GM12878 (cell line): ENCODE data around the gene CD58. TPM values are rescaled to one million over a fixed set of nuclear protein-coding genes. Genes with fewer than 3 reads are reported as not detected.

Experiments used
- ATAC-seq: fragments of 200-7000 bp; cut with Tn5 transposase; 3 replicates; pipeline ENCODE4 v1.9.1; 2020; ENCODE audit warnings: mild to moderate bottlenecking, moderate library complexity
- BruUV-seq: library from RNA; stranded (reverse); fragments of 400-500 nt; replicated peaks from 2 replicates; lab custom pipeline; 2021; lab: Mats Ljungman, UMichigan
- CTCF ChIA-PET: fragments of 300-600 bp; sonication (Branson Sonifier 250); formaldehyde crosslinking; extraction: SDS; loops from one replicate; lab custom pipeline; 2021; ENCODE audit warnings: inconsistent platforms; lab: Yijun Ruan, JAX
- POLR2A ChIA-PET: fragments of 350-600 bp; formaldehyde crosslinking; extraction: SDS; loops from one replicate; lab custom pipeline; 2021; ENCODE audit warnings: inconsistent platforms; lab: Charles Lee
- RAD21 ChIA-PET: fragments of 300-600 bp; sonication (Branson Sonifier 250); formaldehyde crosslinking; loops from one replicate; lab custom pipeline; 2023; ENCODE audit warnings: antibody characterized with exemption; ENCODE audit not compliant: unreplicated experiment; lab: Charles Lee
- SMC1A ChIA-PET: fragments of 300-600 bp; sonication (Branson Sonifier 250); formaldehyde crosslinking; loops from one replicate; lab custom pipeline; 2023; ENCODE audit not compliant: unreplicated experiment, uncharacterized antibody; lab: Charles Lee
- DNase-seq: peaks from one replicate; pipeline ENCODE4 v3.0.0-alpha.2; 2011; ENCODE audit warnings: low read depth, low spot score
- FAIRE-seq: peaks from 3 replicates; lab custom pipeline; 2011; peaks lifted over from hg19 to GRCh38; lab: Jason Lieb, UNC
- H2AFZ ChIP-seq: 2 replicates; pipeline ENCODE4 v1.6.0; 2011; ENCODE audit warnings: low read depth, low read length, control low read depth; ENCODE audit not compliant: control insufficient read depth
- H3K27ac ChIP-seq: 2 replicates; pipeline ENCODE4 v1.5.1; 2011; ENCODE audit warnings: control low read depth; ENCODE audit not compliant: control insufficient read depth, insufficient read depth
- H3K27me3 ChIP-seq, 2 experiments: replicated peaks in 1 of 2; 2 replicates each; pipeline versions ENCODE4 v1.6.0 to v1.6.1; 2011; ENCODE audit warnings: low read length in 1 of 2; ENCODE audit not compliant: control insufficient read depth in 2 of 2, insufficient read depth in 2 of 2
- H3K36me3 ChIP-seq, 2 experiments: 2 replicates each; pipeline ENCODE4 v1.5.1; 2011; ENCODE audit warnings: low read length in 1 of 2; ENCODE audit not compliant: control insufficient read depth in 2 of 2, insufficient read depth in 2 of 2
- H3K4me1 ChIP-seq: 2 replicates; pipeline ENCODE4 v1.6.1; 2011; ENCODE audit warnings: mild to moderate bottlenecking, low read length, moderate library complexity, mixed read lengths; ENCODE audit not compliant: control insufficient read depth, insufficient read depth
- H3K4me2 ChIP-seq: 2 replicates; pipeline ENCODE4 v1.6.0; 2011; ENCODE audit warnings: control low read depth; ENCODE audit not compliant: control insufficient read depth, insufficient read depth
- H3K4me3 ChIP-seq: fragments of 200-600 bp; sonication (generic); 2 replicates; pipeline ENCODE4 v1.5.1; 2016
- H3K79me2 ChIP-seq: 2 replicates; pipeline ENCODE4 v1.6.0; 2011; ENCODE audit warnings: low read length; ENCODE audit not compliant: control insufficient read depth, insufficient read depth
- H3K9ac ChIP-seq: 2 replicates; pipeline ENCODE4 v1.8.0; 2011; ENCODE audit warnings: low read length, control low read depth, mixed read lengths; ENCODE audit not compliant: control insufficient read depth, insufficient read depth
- H3K9me3 ChIP-seq: replicated peaks from 3 replicates; pipeline ENCODE4 v1.5.1; 2011; ENCODE audit warnings: mild to moderate bottlenecking, low read length; ENCODE audit not compliant: control insufficient read depth, insufficient read depth
- H4K20me1 ChIP-seq: 2 replicates; pipeline ENCODE4 v1.6.0; 2011; ENCODE audit not compliant: control insufficient read depth, insufficient read depth
- MTA2 ChIP-seq: fragments of 450-650 bp; IDR thresholded peaks from 2 replicates; pipeline ENCODE4 v1.6.1; 2016; ENCODE audit warnings: low read depth, mild to moderate bottlenecking, moderate library complexity
- PML ChIP-seq: IDR thresholded peaks from 2 replicates; pipeline ENCODE4 v1.6.1; 2012; ENCODE audit warnings: low read length, inconsistent platforms
- POLR2AphosphoS2 ChIP-seq: IDR thresholded peaks from 2 replicates; pipeline ENCODE4 v1.6.1; 2011; ENCODE audit warnings: low read depth, mild to moderate bottlenecking, low read length, improper control_type of control experiment, moderate library complexity
- POLR2AphosphoS5 ChIP-seq: IDR thresholded peaks from 2 replicates; pipeline ENCODE4 v1.6.1; 2011; ENCODE audit warnings: mild to moderate bottlenecking, low read length, inconsistent platforms
- PRDM15 ChIP-seq: fragments of 450-650 bp; formaldehyde crosslinking; IDR thresholded peaks from 2 replicates; pipeline ENCODE4 v1.4.0; 2020; ENCODE audit warnings: mild to moderate bottlenecking, moderate library complexity
- RB1 ChIP-seq: fragments of 450-650 bp; formaldehyde crosslinking; IDR thresholded peaks from 2 replicates; pipeline ENCODE4 v1.6.1; 2017; ENCODE audit warnings: mild to moderate bottlenecking, borderline replicate concordance
- SIN3A ChIP-seq: IDR thresholded peaks from 2 replicates; pipeline ENCODE4 v1.6.1; 2012; ENCODE audit warnings: low read depth, low read length, improper control_type of control experiment
- TCF3 ChIP-seq: IDR thresholded peaks from 2 replicates; pipeline ENCODE4 v1.6.1; 2012; ENCODE audit warnings: low read depth, mild to moderate bottlenecking, low read length, borderline replicate concordance; ENCODE audit not compliant: insufficient read depth
- ZNF622 ChIP-seq: fragments of 450-650 bp; IDR thresholded peaks from 2 replicates; pipeline ENCODE4 v1.6.1; 2017; ENCODE audit warnings: mild to moderate bottlenecking, inconsistent platforms
- WGBS: methylation state at CpG from one replicate; pipeline ENCODE4 v1.1.6; 2016; ENCODE audit warnings: low lambda C conversion rate; ENCODE audit not compliant: insufficient replicate concordance, insufficient coverage; ENCODE audit errors: missing lambda C conversion rate; 5-methylcytosine and 5-hydroxymethylcytosine counted together
- in situ Hi-C: fragments of 300-500 bp; cut with MboI; formaldehyde crosslinking; loops from 9 replicates; pipeline ENCODE4 v1.14.3; 2018; ENCODE audit warnings: mixed read lengths
- intact Hi-C: fragments of 100-400 bp; cut with micrococcal nuclease; formaldehyde crosslinking; loops from one replicate; pipeline ENCODE4 v1.14.2; 2022; ENCODE audit not compliant: unreplicated experiment
- polyA plus RNA-seq, 11 experiments: library from polyadenylated mRNA; depleted of rRNA in 4 of 11; unstranded in 6 of 11; stranded (reverse) in 5 of 11; fragments of >200 nt; fragmentation: Nextera tagmentation in 4 of 11; fragmentation: Illumina TruSeq in 1 of 11; extraction: Ambion mirVana in 4 of 11; extraction: Trizol in 1 of 11; gene quantifications; 1 replicate in 1 of 11; 2 replicates in 10 of 11; pipeline versions ENCODE4 v1.2.1 to v1.2.3, GENCODE V29; 2011 to 2016; ENCODE audit warnings: inconsistent platforms in 2 of 11, missing spikeins in 2 of 11, low read depth in 1 of 11
- total RNA-seq, 4 experiments: library from RNA; depleted of rRNA in 3 of 4; stranded (reverse); fragments of >200 nt in 3 of 4; fragmentation: Illumina TruSeq in 1 of 4; extraction: Trizol in 1 of 4; gene quantifications; 2 replicates each; pipeline versions ENCODE4 v1.2.1 to v1.2.3, GENCODE V29; 2013 to 2021
- TF ChIP-seq, protein P1 (sequence below): IDR thresholded peaks from 2 replicates; pipeline ENCODE4 v1.6.1; 2011; ENCODE audit warnings: mild to moderate bottlenecking, low read depth, low read length, moderate library complexity; ENCODE audit not compliant: insufficient replicate concordance
- TF ChIP-seq, protein P2 (sequence below): fragments of 450-650 bp; IDR thresholded peaks from 2 replicates; pipeline ENCODE4 v1.6.1; 2018; ENCODE audit warnings: borderline replicate concordance, mild to moderate bottlenecking; ENCODE audit not compliant: partially characterized antibody

CD58 gene
- total and polyA plus RNA-seq, 10 of the 15 experiments (the other 5 are each of a cell fraction or from before 2014, with no cell fraction given) = 70.4 to 252 (median 129) TPM

DNA sequence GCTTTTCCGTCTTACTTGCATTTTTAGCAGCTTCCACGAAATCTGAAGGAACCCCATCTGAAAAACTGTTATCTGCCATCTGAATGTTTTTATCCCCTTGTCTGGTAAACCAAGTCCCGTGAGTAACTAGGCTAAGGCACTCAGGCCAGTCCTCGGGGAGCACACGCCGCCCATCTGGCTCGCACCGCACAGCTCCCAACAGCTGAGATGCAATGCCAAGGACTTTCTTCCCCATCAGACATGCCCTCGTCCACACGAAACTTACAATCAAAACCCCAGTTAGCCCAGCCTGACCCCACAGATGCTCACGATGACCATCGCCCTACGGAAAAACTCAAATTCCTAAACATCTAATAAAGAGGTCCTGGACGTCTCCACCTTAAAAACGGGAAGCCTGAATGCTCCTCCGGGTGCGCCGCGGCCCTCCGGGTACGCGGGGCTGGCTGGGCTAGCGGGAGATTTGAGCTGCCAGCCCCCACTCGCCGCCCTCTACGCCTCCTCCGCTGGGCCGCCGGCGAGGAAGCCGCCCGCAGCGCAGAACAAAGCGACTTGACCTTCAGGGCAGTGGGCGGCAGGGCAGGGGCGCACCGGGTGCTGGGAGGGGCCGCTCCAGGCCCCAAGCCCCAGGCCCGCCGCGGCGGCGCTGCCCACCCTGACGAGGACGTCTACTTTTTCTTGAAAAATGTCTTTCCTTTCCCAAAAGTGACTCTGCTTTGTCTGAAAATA, 36.6 kb downstream of the CD58 start (continued):
- TF ChIP-seq PRDM15 (CRISPR knock-in tag) (no peak), POLR2AphosphoS2 (peak; percentile 13; the same call in 1 of the 2 replicates), POLR2AphosphoS5 (peak; percentile 32; the same call in 1 of the 2 replicates)

GRCh38 chr1:116533429-116533820, 37.4 kb downstream of the CD58 start:
- no peak for DNase-seq
- Histone ChIP-seq H3K4me1 (peaks cover 3% of the 10 kb centered on the region; the same call in 1 of the 2 replicates), H4K20me1 (no peaks in the 10 kb centered on the region), H3K9ac (no peak overlapping the region), H3K9me3 (no peaks in the 10 kb centered on the region; the same call in none of the 3 replicates), H3K79me2 (peaks cover 14% of the 10 kb centered on the region), H3K4me3 (no peak overlapping the region), H3K4me2 (no peak overlapping the region), H2AFZ (no peak overlapping the region), H3K27ac (no peak overlapping the region), H3K36me3 (peaks cover 21 to 66% of the 10 kb centered on the region in 2 experiments), H3K27me3 (no peaks in the 10 kb centered on the region)
- ChIA-PET SMC1A (interaction anchor here (0.7 kb wide), 1 partner anchor 1069 kb away, joined by 4 read pairs; no protein-coding TSS in a partner anchor), CTCF (no interaction called here), RAD21 (no interaction called here), POLR2A (no interaction called here)
- BruUV-seq = no TSS peak
- TF ChIP-seq, protein P1, sequence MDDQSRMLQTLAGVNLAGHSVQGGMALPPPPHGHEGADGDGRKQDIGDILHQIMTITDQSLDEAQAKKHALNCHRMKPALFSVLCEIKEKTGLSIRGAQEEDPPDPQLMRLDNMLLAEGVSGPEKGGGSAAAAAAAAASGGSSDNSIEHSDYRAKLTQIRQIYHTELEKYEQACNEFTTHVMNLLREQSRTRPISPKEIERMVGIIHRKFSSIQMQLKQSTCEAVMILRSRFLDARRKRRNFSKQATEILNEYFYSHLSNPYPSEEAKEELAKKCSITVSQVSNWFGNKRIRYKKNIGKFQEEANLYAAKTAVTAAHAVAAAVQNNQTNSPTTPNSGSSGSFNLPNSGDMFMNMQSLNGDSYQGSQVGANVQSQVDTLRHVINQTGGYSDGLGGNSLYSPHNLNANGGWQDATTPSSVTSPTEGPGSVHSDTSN = no peak
- TF ChIP-seq SIN3A = no peak
- TF ChIP-seq, protein P2, sequence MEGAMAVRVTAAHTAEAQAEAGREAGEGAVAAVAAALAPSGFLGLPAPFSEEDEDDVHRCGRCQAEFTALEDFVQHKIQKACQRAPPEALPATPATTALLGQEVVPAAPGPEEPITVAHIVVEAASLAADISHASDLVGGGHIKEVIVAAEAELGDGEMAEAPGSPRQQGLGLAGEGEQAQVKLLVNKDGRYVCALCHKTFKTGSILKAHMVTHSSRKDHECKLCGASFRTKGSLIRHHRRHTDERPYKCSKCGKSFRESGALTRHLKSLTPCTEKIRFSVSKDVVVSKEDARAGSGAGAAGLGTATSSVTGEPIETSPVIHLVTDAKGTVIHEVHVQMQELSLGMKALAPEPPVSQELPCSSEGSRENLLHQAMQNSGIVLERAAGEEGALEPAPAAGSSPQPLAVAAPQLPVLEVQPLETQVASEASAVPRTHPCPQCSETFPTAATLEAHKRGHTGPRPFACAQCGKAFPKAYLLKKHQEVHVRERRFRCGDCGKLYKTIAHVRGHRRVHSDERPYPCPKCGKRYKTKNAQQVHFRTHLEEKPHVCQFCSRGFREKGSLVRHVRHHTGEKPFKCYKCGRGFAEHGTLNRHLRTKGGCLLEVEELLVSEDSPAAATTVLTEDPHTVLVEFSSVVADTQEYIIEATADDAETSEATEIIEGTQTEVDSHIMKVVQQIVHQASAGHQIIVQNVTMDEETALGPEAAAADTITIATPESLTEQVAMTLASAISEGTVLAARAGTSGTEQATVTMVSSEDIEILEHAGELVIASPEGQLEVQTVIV = no peak
- no peak for TF ChIP-seq MTA2
- no peak for TF ChIP-seq ZNF622
- no peak for TF ChIP-seq TCF3
- TF ChIP-seq RB1 = no peak
- no peak for TF ChIP-seq PML
- no peak for FAIRE-seq
- no peak for ATAC-seq
- WGBS = 94% methylated on average over 3 of the region's 3 CpGs
- in situ Hi-C loops = no loop called here
- intact Hi-C loops = no loop called here
